ENCODE data around the gene SLC2A5. TPM values are rescaled to one million over a fixed set of nuclear protein-coding genes. Genes with fewer than 3 reads are reported as not detected.
A peak's percentile ranks its signal among the peaks of the same experiment; 100 is the strongest.

SLC2A5 gene
- total RNA-seq, 2 experiments from 2014 or later = not detected

DNA sequence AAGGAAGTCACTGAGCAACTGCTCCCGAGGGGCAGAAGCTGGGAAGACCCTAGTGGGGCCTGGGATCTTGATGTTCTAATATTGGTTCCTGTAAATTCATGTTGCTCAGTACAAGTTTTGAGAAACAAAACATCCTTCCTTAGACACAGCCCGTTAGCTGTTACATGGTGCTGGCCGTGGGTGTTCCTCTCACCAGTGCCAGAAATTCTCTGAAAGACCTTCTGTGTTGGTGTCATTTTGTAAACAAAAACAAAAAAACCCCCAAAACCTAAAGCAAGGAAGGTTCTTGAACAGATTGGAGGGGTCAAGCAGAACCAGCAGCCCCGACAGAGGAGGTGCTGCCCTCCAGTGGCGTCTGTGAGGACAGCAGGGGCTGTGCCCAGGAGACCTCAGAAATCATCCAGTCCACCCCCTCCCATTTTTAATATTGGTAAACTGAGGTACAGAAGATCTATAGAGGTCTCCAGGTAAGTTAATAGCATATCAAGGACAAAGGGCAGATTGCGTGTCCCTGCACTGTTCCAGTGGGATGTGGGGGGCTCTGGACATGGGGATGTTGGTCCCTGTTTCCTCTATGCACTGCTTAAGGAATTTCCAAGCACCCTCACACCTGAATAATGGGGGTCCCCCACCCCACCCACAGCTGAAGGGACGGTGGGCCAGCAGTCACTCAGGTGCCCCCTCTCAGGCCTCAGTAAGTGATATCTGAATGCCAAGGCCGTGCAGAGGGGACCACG is 81.4 kb downstream of the SLC2A5 start:
- Mint-ChIP-seq H3K4me3 (peak overlapping the region; percentile 40), H3K36me3 (ENCODE audit: low read depth) (no peaks in the 10 kb centered on the region), H3K27me3 (no peaks in the 10 kb centered on the region), H3K9me3 (peaks cover 2% of the 10 kb centered on the region), H3K4me1 (ENCODE audit: low read depth) (peaks cover 42% of the 10 kb centered on the region), H3K27ac (peak overlapping the region; percentile 86)
- CTCF ChIA-PET = interaction anchor here (0.7 to 12.3 kb wide), 35 partner anchors 8 to 136 kb away, joined by 3 to 142 read pairs (median 5); no protein-coding TSS in a partner anchor
- DNase-seq (peak; percentile 78), ATAC-seq (peak; percentile 74)
- TF ChIP-seq, protein P1, sequence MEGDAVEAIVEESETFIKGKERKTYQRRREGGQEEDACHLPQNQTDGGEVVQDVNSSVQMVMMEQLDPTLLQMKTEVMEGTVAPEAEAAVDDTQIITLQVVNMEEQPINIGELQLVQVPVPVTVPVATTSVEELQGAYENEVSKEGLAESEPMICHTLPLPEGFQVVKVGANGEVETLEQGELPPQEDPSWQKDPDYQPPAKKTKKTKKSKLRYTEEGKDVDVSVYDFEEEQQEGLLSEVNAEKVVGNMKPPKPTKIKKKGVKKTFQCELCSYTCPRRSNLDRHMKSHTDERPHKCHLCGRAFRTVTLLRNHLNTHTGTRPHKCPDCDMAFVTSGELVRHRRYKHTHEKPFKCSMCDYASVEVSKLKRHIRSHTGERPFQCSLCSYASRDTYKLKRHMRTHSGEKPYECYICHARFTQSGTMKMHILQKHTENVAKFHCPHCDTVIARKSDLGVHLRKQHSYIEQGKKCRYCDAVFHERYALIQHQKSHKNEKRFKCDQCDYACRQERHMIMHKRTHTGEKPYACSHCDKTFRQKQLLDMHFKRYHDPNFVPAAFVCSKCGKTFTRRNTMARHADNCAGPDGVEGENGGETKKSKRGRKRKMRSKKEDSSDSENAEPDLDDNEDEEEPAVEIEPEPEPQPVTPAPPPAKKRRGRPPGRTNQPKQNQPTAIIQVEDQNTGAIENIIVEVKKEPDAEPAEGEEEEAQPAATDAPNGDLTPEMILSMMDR (IDR thresholded peaks at IDR 0.05) = peak; percentile 100
- intact Hi-C loops (cut with micrococcal nuclease) = loop anchor here (1.0 kb wide), 1 partner anchor 70 kb away; no protein-coding TSS in a partner anchor
- POLR2A ChIA-PET = interaction anchor here (0.6 to 2.4 kb wide), 15 partner anchors 11 to 127 kb away, joined by 3 to 13 read pairs (median 5); partner anchors contain the start of gene ENO1

DNA sequence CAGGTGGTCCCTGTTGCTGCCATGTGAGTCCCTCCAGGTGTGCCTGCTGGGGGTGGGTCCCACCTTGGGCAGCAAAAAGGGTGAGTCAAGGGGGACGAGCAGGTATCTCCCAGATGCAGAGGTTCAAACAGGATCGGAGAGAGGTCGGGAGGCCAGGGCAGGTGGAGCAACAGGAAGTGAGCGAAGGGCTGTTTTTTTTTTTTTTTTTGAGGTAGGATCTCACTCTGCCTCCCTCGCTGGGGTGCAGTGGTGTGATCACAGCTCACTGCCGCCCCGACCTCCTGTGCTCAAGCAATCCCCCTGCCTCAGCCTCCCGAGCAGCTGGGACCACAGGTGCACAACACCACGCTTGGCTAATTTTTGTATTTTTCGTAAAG is 82.6 kb downstream of the SLC2A5 start:
- ChIA-PET POLR2A (interaction anchor here (0.8 to 2.4 kb wide), 9 partner anchors 10 to 110 kb away, joined by 3 to 13 read pairs (median 5); no protein-coding TSS in a partner anchor), CTCF (interaction anchor here (1.2 to 12.3 kb wide), 15 partner anchors 13 to 138 kb away, joined by 4 to 142 read pairs (median 8); no protein-coding TSS in a partner anchor)
- intact Hi-C loops (cut with micrococcal nuclease) = no loop called here
- Mint-ChIP-seq H3K4me3 (peak overlapping the region; percentile 46), H3K9me3 (no peaks in the 10 kb centered on the region), H3K36me3 (ENCODE audit: low read depth) (no peaks in the 10 kb centered on the region), H3K4me1 (ENCODE audit: low read depth) (peaks cover 42% of the 10 kb centered on the region), H3K27me3 (no peaks in the 10 kb centered on the region), H3K27ac (peak overlapping the region; percentile 86)
- ATAC-seq (peak; percentile 30), DNase-seq (peak; percentile 45)
- TF ChIP-seq, protein P1 (IDR thresholded peaks at IDR 0.05) = no peak

DNA sequence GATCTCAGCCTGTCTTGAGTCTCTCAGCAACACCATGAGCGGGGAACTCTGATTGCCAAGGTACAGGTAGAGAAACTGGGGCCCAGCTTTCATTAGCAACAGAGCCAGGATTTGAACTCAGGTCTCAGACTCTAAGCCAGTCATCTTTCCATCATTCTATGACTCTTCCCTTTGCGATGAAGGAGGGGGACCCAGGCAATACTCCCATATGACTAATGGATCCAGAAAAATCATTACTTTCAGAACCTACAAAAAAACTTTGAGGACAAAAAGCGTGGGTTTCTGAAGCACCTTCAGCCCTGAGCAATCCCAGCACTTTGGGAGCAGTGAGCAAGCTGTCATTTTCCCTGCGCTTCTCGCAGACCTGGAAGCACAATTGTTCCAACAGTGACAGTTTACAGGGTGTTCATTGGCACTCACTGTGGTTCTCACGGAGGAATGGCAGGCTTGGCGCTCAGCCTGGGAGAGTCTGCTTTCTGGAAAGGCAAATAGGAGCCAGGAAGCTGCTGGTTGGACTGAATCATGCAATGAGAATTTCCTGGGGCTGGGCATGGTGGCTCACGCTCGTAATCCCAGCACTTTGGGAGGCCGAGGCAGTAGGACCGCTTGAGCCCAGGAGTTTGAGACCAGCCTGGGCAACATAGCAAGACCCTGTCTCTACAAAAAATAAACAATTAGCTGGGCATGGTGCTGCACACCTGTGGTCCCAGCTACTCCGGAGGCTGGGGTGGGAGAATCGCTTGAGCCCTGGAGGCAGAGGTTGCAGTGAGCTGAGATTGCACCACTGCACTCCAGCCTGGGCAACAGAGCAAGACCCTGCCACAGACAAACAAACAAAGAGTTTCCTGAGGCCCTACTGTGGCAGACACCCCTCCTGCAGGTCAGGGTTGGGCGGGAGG is 83.3 kb downstream of the SLC2A5 start:
- CTCF ChIA-PET = interaction anchor here (0.8 to 12.3 kb wide), 14 partner anchors 9 to 137 kb away, joined by 3 to 142 read pairs (median 8); no protein-coding TSS in a partner anchor
- no peak for ATAC-seq

More for the DNA sequence above, 83.3 kb downstream of the SLC2A5 start:
- Mint-ChIP-seq H3K4me3 (peak overlapping the region; percentile 46), H3K4me1 (ENCODE audit: low read depth) (peaks cover 42% of the 10 kb centered on the region), H3K27ac (peak overlapping the region; percentile 86), H3K36me3 (ENCODE audit: low read depth) (no peaks in the 10 kb centered on the region), H3K27me3 (no peaks in the 10 kb centered on the region), H3K9me3 (no peaks in the 10 kb centered on the region)
- POLR2A ChIA-PET = interaction anchor here (0.8 to 2.4 kb wide), 8 partner anchors 9 to 109 kb away, joined by 4 to 13 read pairs (median 5); partner anchors contain the start of gene ENO1
- intact Hi-C loops (cut with micrococcal nuclease) = no loop called here
- TF ChIP-seq, protein P1 (IDR thresholded peaks at IDR 0.05) = no peak
- DNase-seq = no peak

Other genes with a start within 250 kb of the SLC2A5 start
- 1,000 to 10,000 TPM; 4,199 to 4,245 TPM for gene ENO1, start 190.9 kb downstream of the SLC2A5 start, total RNA-seq
- 1 to 10 TPM; 3.5 to 3.9 TPM for gene CA6, start 123.8 kb downstream of the SLC2A5 start, total RNA-seq
- under 1 TPM in 1 of 2 experiments, not detected in 1; 0.20 TPM for gene SLC2A7, start 43.2 kb downstream of the SLC2A5 start, total RNA-seq
- gene GPR157, start 59.5 kb upstream of the SLC2A5 start, total RNA-seq = 1 to 10 TPM; 3.4 to 4.7 TPM
- gene H6PD, start 165.1 kb upstream of the SLC2A5 start, total RNA-seq = 1 to 10 TPM; 7.5 to 7.8 TPM
- 1 to 10 TPM; 1.1 to 1.5 TPM for gene SPSB1, start 223.3 kb upstream of the SLC2A5 start, total RNA-seq